Measurements from ENCODE around the gene MGAT5B.
"Not testable (repeated sequence)": the region's sequence is repeated elsewhere in the genome, so short reads cannot be mapped to it uniquely, and the experiment has no call there.

The MGAT5B gene

GRCh38 chr17:76845541-76846017, 22.6 kb upstream of the MGAT5B start:
- in situ Hi-C loops (cut with MboI; ENCODE audit: low sequenced_read_pairs, unreplicated experiment), result no loop called here

DNA sequence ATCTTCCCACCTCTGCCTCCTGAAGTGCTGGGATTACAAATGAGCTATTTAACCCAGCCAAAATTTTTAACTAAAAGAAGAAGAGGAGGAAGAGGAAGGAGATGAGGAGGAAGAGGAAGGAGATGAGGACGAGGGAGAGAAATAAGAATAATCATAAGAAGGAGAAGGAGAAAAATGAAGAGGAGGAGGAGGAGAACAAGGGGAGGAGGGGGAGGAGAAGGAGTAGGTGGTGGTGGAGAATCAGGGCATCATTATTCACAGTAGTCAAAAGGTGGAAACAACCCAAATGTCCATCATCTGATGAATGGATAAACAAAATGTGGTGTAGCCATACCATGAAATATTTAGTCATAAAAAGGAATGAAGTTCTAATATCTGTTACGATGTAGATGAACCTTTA, 21.2 kb upstream of the MGAT5B start:
- in situ Hi-C loops (cut with MboI; ENCODE audit: low sequenced_read_pairs, unreplicated experiment), result no loop called here
- TF ChIP-seq CTCF (IDR thresholded peaks at IDR 0.05; ENCODE audit: borderline replicate concordance, control extremely low read depth, extremely low read depth, insufficient read depth, missing control alignments), result no peak
- DNase-seq (ENCODE audit: low spot score), result no peak

More at GRCh38 chr17:76845541-76846017, 22.6 kb upstream of the MGAT5B start:
- no peak for TF ChIP-seq CTCF (IDR thresholded peaks at IDR 0.05; ENCODE audit: borderline replicate concordance, control extremely low read depth, extremely low read depth, insufficient read depth, missing control alignments)
- DNase-seq (ENCODE audit: low spot score), result no peak

DNA sequence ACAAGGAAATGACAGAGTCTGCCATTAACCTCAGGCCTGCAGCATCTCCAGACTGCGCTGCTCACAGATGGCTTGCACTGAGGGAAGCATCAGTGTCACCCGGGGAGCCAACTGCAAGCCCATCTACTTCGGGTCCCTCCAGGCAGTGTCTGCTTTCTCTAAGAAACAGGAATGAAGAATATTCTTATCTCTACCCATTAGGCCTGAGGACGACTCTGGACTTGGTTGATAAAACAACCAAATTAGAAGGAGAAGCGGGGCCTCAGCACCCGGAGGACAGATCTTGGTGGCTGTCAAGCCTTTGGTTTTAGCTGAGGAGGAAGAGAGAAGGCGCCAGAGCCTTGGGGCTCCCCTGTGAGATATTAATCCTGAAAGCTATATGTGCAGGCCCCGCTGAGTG, 19.5 kb upstream of the MGAT5B start:
- no peak for TF ChIP-seq CTCF (IDR thresholded peaks at IDR 0.05; ENCODE audit: borderline replicate concordance, control extremely low read depth, extremely low read depth, insufficient read depth, missing control alignments)
- no peak for DNase-seq (ENCODE audit: low spot score)
- in situ Hi-C loops (cut with MboI; ENCODE audit: low sequenced_read_pairs, unreplicated experiment), result no loop called here

GRCh38 chr17:76849160-76849559, 19.0 kb upstream of the MGAT5B start:
- DNase-seq (ENCODE audit: low spot score); in situ Hi-C loops (cut with MboI; ENCODE audit: low sequenced_read_pairs, unreplicated experiment): not testable (repeated sequence)

GRCh38 chr17:76852843-76853242, 15.4 kb upstream of the MGAT5B start:
- in situ Hi-C loops (cut with MboI; ENCODE audit: low sequenced_read_pairs, unreplicated experiment), result loop anchor here (25.0 kb wide), 1 partner anchor 409 kb away; no protein-coding TSS in a partner anchor
- no peak for TF ChIP-seq CTCF (IDR thresholded peaks at IDR 0.05; ENCODE audit: borderline replicate concordance, control extremely low read depth, extremely low read depth, insufficient read depth, missing control alignments)
- DNase-seq (ENCODE audit: low spot score), result no peak

GRCh38 chr17:76855105-76855504, 13.1 kb upstream of the MGAT5B start:
- in situ Hi-C loops (cut with MboI; ENCODE audit: low sequenced_read_pairs, unreplicated experiment), result loop anchor here (25.0 kb wide), 1 partner anchor 407 kb away; no protein-coding TSS in a partner anchor
- TF ChIP-seq CTCF (IDR thresholded peaks at IDR 0.05; ENCODE audit: borderline replicate concordance, control extremely low read depth, extremely low read depth, insufficient read depth, missing control alignments), result no peak
- no peak for DNase-seq (ENCODE audit: low spot score)

- no peak for DNase-seq (ENCODE audit: low spot score)
- TF ChIP-seq CTCF (IDR thresholded peaks at IDR 0.05; ENCODE audit: borderline replicate concordance, control extremely low read depth, extremely low read depth, insufficient read depth, missing control alignments), result no peak
- in situ Hi-C loops (cut with MboI; ENCODE audit: low sequenced_read_pairs, unreplicated experiment), result loop anchor here (10.0 to 25.0 kb wide), 2 partner anchors 203 to 400 kb away; no protein-coding TSS in a partner anchor
These were observed 6.1 kb upstream of the MGAT5B start for GRCh38 chr17:76862079-76862478.
